PC-3 (cell line): ENCODE measurements around the gene C2CD3.

ENCODE experiments used
- CTCF ChIP-seq: fragments of 300-600 bp; sonication (generic); conservative IDR thresholded peaks from 2 replicates; pipeline ENCODE4 v1.5.1; 2017; ENCODE audit warnings: antibody characterized with exemption, low read depth, mild to moderate bottlenecking, low read length
- EZH2 ChIP-seq: fragments of 300-600 bp; sonication (generic); IDR thresholded peaks from one replicate; pipeline ENCODE4 v1.6.1; 2017; ENCODE audit warnings: antibody characterized with exemption, mild to moderate bottlenecking, low read length; ENCODE audit not compliant: unreplicated experiment
- EZH2phosphoT487 ChIP-seq: fragments of 300-600 bp; sonication (generic); IDR thresholded peaks from 2 replicates; pipeline ENCODE4 v1.6.1; 2018; ENCODE audit warnings: mild to moderate bottlenecking, antibody characterized with exemption, low read length, borderline replicate concordance

GRCh38 chr11:74204701-74205100 is 33.9 kb upstream of the C2CD3 start:
- no peak for TF ChIP-seq EZH2
- TF ChIP-seq CTCF = no peak
- no peak for TF ChIP-seq EZH2phosphoT487
